RWPE1 (cell line): ENCODE measurements around the gene RGL1.

Source experiments
- CTCF ChIA-PET: fragments of 350-600 bp; sonication (Branson Sonifier 250); formaldehyde crosslinking; extraction: SDS; loops from one replicate; lab custom pipeline; 2021; lab: Yijun Ruan, JAX
- POLR2A ChIA-PET: fragments of 400-600 bp; formaldehyde crosslinking; extraction: SDS; loops from one replicate; lab custom pipeline; 2020; ENCODE audit warnings: antibody characterized with exemption; ENCODE audit not compliant: low non-redundant PET; lab: Yijun Ruan, JAX
- DNase-seq: peaks from one replicate; pipeline ENCODE4 v3.0.0; 2012; ENCODE audit warnings: low spot score
- H3K27ac ChIP-seq: fragments of 450-650 bp; 2 replicates; pipeline ENCODE4 v1.5.1; 2017
- CTCF ChIP-seq: fragments of 450-650 bp; conservative IDR thresholded peaks from 2 replicates; pipeline ENCODE4 v1.5.1; 2017; ENCODE audit warnings: low read depth, mild to moderate bottlenecking

The RGL1 gene

GRCh38 chr1:183801649-183802048 is 3.3 kb upstream of the RGL1 start:
- H3K27ac ChIP-seq: no peak overlapping the region
- no peak for DNase-seq
- TF ChIP-seq CTCF: no peak
- CTCF ChIA-PET: no interaction called here
- POLR2A ChIA-PET: no interaction called here

GRCh38 chr1:183804387-183804786 is 533 bp upstream of the RGL1 start:
- CTCF ChIA-PET: no interaction called here
- TF ChIP-seq CTCF: no peak
- POLR2A ChIA-PET: no interaction called here
- no peak for DNase-seq
- H3K27ac ChIP-seq: no peak overlapping the region

DNA sequence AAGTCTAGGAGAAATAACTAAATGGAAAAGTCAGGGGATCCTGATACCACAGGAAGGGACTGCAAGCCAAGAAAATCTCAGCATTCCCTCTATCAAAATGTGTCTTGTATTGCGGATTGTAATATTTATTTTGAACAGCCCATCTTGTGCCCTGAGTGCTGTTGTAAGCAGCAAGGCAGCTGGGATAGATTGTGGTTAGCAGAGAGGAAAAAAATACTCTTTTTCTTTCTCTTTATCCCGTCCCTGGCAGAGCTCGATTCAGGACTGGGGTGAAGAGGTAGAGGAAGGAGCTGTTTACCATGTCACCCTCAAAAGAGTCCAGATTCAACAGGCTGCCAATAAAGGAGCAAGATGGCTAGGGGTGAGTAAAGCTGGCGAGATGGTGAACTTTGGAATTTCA is 1.2 kb downstream of the RGL1 start:
- no peak for DNase-seq
- H3K27ac ChIP-seq: no peak overlapping the region
- no peak for TF ChIP-seq CTCF
- CTCF ChIA-PET: interaction anchor here (0.7 to 1.1 kb wide), 2 partner anchors 161 to 453 kb away, joined by 3 read pairs; no protein-coding TSS in a partner anchor
- POLR2A ChIA-PET: no interaction called here

DNA sequence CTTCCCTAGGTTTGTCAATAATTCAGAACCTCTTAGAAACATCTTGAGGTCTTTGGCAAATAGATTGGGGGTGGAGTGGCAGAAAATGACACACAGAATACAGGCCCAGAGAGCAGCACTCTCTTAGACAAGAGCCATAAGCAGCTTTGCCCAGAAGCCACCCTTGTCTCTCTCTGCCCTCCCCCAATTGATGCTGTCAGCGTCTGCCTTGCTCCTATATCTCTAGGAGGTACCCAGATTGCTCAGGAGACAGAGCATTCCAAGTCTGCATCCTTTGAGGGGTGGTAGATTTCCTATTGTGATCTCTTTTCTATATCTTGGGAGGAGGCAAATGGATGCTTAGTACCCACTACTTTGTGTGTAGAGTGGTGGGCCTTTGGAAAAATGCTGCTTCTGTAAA is 1.8 kb downstream of the RGL1 start:
- no peak for TF ChIP-seq CTCF
- CTCF ChIA-PET: interaction anchor here (0.5 to 0.7 kb wide), 2 partner anchors 27 to 454 kb away, joined by 3 to 7 read pairs; no protein-coding TSS in a partner anchor
- H3K27ac ChIP-seq: no peak overlapping the region
- POLR2A ChIA-PET: interaction anchor here (0.6 kb wide), 1 partner anchor 236 kb away, joined by 5 read pairs; no protein-coding TSS in a partner anchor
- no peak for DNase-seq

GRCh38 chr1:183807549-183808168 is 2.7 kb downstream of the RGL1 start:
- POLR2A ChIA-PET: no interaction called here
- H3K27ac ChIP-seq: no peak overlapping the region
- no peak for DNase-seq
- CTCF ChIA-PET: interaction anchor here (0.5 kb wide), 1 partner anchor 87 kb away, joined by 3 read pairs; no protein-coding TSS in a partner anchor
- no peak for TF ChIP-seq CTCF

- TF ChIP-seq CTCF: no peak
- no peak for DNase-seq
- ChIA-PET POLR2A (no interaction called here), CTCF (interaction anchor here (0.5 kb wide), 1 partner anchor 87 kb away, joined by 3 read pairs; no protein-coding TSS in a partner anchor)
- H3K27ac ChIP-seq: no peak overlapping the region
Observed at GRCh38 chr1:183808296-183809027, 3.5 kb downstream of the RGL1 start.
